Stimulated activated CD8-positive, alpha-beta memory T cell treated with anti-CD3 and anti-CD28 coated beads, Interleukin-4, amount 100 ng/mL, for 24 hours (primary cell): ENCODE data around the gene CD96.
"Not testable (repeated sequence)": the region's sequence is repeated elsewhere in the genome, so short reads cannot be mapped to it uniquely, and the experiment has no call there.

Source experiments
- DNase-seq: peaks from one replicate; pipeline ENCODE4 v3.0.0-alpha.2; 2020; ENCODE audit warnings: low read depth

CD96 gene

GRCh38 chr3:111541911-111542483 is at the start of gene CD96:
CD96 (plus strand) TSS chr3:111542197; CDS start chr3:111542249, 52 bp downstream.
- peak; percentile 33 for DNase-seq

- no peak for DNase-seq
These were observed 48.7 kb upstream of the CD96 start for GRCh38 chr3:111493276-111493675.

- no peak for DNase-seq
These were observed 45.0 kb upstream of the CD96 start for GRCh38 chr3:111496894-111497559.

- DNase-seq = no peak
These were observed 44.0 kb upstream of the CD96 start for GRCh38 chr3:111498022-111498421.

GRCh38 chr3:111506435-111506834 is 35.6 kb upstream of the CD96 start:
- DNase-seq = no peak

GRCh38 chr3:111509308-111509707 is 32.7 kb upstream of the CD96 start:
- no peak for DNase-seq

- DNase-seq = no peak
These were observed 24.2 kb upstream of the CD96 start for GRCh38 chr3:111517801-111518200.

- no peak for DNase-seq
These were observed 22.7 kb upstream of the CD96 start for GRCh38 chr3:111519178-111519855.

- no peak for DNase-seq
These were observed 20.1 kb upstream of the CD96 start for GRCh38 chr3:111521891-111522290.

- DNase-seq = not testable (repeated sequence)
These were observed 17.5 kb upstream of the CD96 start for GRCh38 chr3:111524486-111524885.

GRCh38 chr3:111531446-111531845 is 10.6 kb upstream of the CD96 start:
- DNase-seq = no peak

- DNase-seq = no peak
These were observed 7.3 kb upstream of the CD96 start for GRCh38 chr3:111534701-111535100.

GRCh38 chr3:111538111-111538510 is 3.9 kb upstream of the CD96 start:
- DNase-seq = no peak

GRCh38 chr3:111538681-111539083 is 3.3 kb upstream of the CD96 start:
- DNase-seq = no peak

GRCh38 chr3:111539351-111540331 is 2.4 kb upstream of the CD96 start:
- DNase-seq = peak; percentile 39

GRCh38 chr3:111541391-111541790 is 606 bp upstream of the CD96 start:
- no peak for DNase-seq

GRCh38 chr3:111542611-111543300 is 759 bp downstream of the CD96 start:
- DNase-seq = no peak

- no peak for DNase-seq
These were observed 3.4 kb downstream of the CD96 start for GRCh38 chr3:111545349-111545748.

GRCh38 chr3:111547631-111548030 is 5.6 kb downstream of the CD96 start:
- DNase-seq = no peak

- DNase-seq = no peak
These were observed 6.1 kb downstream of the CD96 start for GRCh38 chr3:111548092-111548491.

- no peak for DNase-seq
These were observed 6.8 kb downstream of the CD96 start for GRCh38 chr3:111548756-111549155.

- DNase-seq = not testable (repeated sequence)
These were observed 19.9 kb downstream of the CD96 start for GRCh38 chr3:111561902-111562301.
